Measurements from ENCODE around the gene SVEP1. TPM values are rescaled to one million over a fixed set of nuclear protein-coding genes. Genes with fewer than 3 reads are reported as not detected.

Gene SVEP1
- polyA plus RNA-seq, 1 experiment = 34.8 TPM

GRCh38 chr9:110559869-110560268 lies 19.7 kb downstream of the SVEP1 start:
- TF ChIP-seq CTCF (IDR thresholded peaks at IDR 0.05; ENCODE audit: low read depth, low read length) = no peak
- no peaks in the 10 kb centered on the region for H3K9me3 ChIP-seq (ENCODE audit: control insufficient read depth, insufficient read depth, low read length)
- H3K27me3 ChIP-seq (ENCODE audit: control insufficient read depth, insufficient read depth, low read length) = no peaks in the 10 kb centered on the region
- DNase-seq (ENCODE audit: low read depth, low spot score) = no peak
- CTCF ChIA-PET = no interaction called here
- POLR2A ChIA-PET = interaction anchor here (1.0 to 1.1 kb wide), 2 partner anchors 12 to 303 kb away, joined by 4 read pairs; partner anchors contain the start of gene TXN
- H3K27ac ChIP-seq (ENCODE audit: low read depth, low read length) = no peak overlapping the region
- no peak overlapping the region for H3K4me3 ChIP-seq (ENCODE audit: low read depth, low read length)

GRCh38 chr9:110555551-110556331 lies 23.8 kb downstream of the SVEP1 start:
- no peaks in the 10 kb centered on the region for H3K27me3 ChIP-seq (ENCODE audit: control insufficient read depth, insufficient read depth, low read length)
- H3K9me3 ChIP-seq (ENCODE audit: control insufficient read depth, insufficient read depth, low read length) = no peaks in the 10 kb centered on the region
- TF ChIP-seq CTCF (IDR thresholded peaks at IDR 0.05; ENCODE audit: low read depth, low read length) = no peak
- CTCF ChIA-PET = no interaction called here
- H3K27ac ChIP-seq (ENCODE audit: low read depth, low read length) = peak overlapping the region; percentile 54
- no peak overlapping the region for H3K4me3 ChIP-seq (ENCODE audit: low read depth, low read length)
- POLR2A ChIA-PET = interaction anchor here (0.6 to 2.0 kb wide), 9 partner anchors 10 to 299 kb away, joined by 3 to 22 read pairs (median 4); partner anchors contain the start of genes SVEP1 and TXN
- peak; percentile 79 for DNase-seq (ENCODE audit: low read depth, low spot score)

GRCh38 chr9:110546411-110546871 lies 33.1 kb downstream of the SVEP1 start:
- H3K27ac ChIP-seq (ENCODE audit: low read depth, low read length) = no peak overlapping the region
- POLR2A ChIA-PET = no interaction called here
- CTCF ChIA-PET = no interaction called here
- no peaks in the 10 kb centered on the region for H3K9me3 ChIP-seq (ENCODE audit: control insufficient read depth, insufficient read depth, low read length)
- H3K27me3 ChIP-seq (ENCODE audit: control insufficient read depth, insufficient read depth, low read length) = no peaks in the 10 kb centered on the region
- no peak for TF ChIP-seq CTCF (IDR thresholded peaks at IDR 0.05; ENCODE audit: low read depth, low read length)
- no peak overlapping the region for H3K4me3 ChIP-seq (ENCODE audit: low read depth, low read length)
- DNase-seq (ENCODE audit: low read depth, low spot score) = no peak

- POLR2A ChIA-PET = no interaction called here
- no peak overlapping the region for H3K4me3 ChIP-seq (ENCODE audit: low read depth, low read length)
- no peak overlapping the region for H3K27ac ChIP-seq (ENCODE audit: low read depth, low read length)
- TF ChIP-seq CTCF (IDR thresholded peaks at IDR 0.05; ENCODE audit: low read depth, low read length) = no peak
- CTCF ChIA-PET = no interaction called here
- no peaks in the 10 kb centered on the region for H3K27me3 ChIP-seq (ENCODE audit: control insufficient read depth, insufficient read depth, low read length)
- no peaks in the 10 kb centered on the region for H3K9me3 ChIP-seq (ENCODE audit: control insufficient read depth, insufficient read depth, low read length)
- DNase-seq (ENCODE audit: low read depth, low spot score) = no peak
These were observed 33.8 kb downstream of the SVEP1 start for GRCh38 chr9:110545705-110546104.

GRCh38 chr9:110543631-110544051 lies 35.9 kb downstream of the SVEP1 start:
- H3K27ac ChIP-seq (ENCODE audit: low read depth, low read length) = no peak overlapping the region
- POLR2A ChIA-PET = no interaction called here
- no peak for DNase-seq (ENCODE audit: low read depth, low spot score)
- no peak for TF ChIP-seq CTCF (IDR thresholded peaks at IDR 0.05; ENCODE audit: low read depth, low read length)
- H3K4me3 ChIP-seq (ENCODE audit: low read depth, low read length) = no peak overlapping the region
- CTCF ChIA-PET = no interaction called here
- H3K9me3 ChIP-seq (ENCODE audit: control insufficient read depth, insufficient read depth, low read length) = no peaks in the 10 kb centered on the region
- no peaks in the 10 kb centered on the region for H3K27me3 ChIP-seq (ENCODE audit: control insufficient read depth, insufficient read depth, low read length)
